K562 (cell line): ENCODE measurements around the gene TIFAB. TPM values are rescaled to one million over a fixed set of nuclear protein-coding genes. Genes with fewer than 3 reads are reported as not detected.

Experiments used
- ATAC-seq: fragments of 200-7000 bp; cut with Tn5 transposase; 3 replicates; pipeline ENCODE4 v1.9.1; 2020; ENCODE audit warnings: moderate library complexity
- BruUV-seq: library from RNA; stranded (reverse); fragments of 400-500 nt; replicated peaks from 2 replicates; lab custom pipeline; 2021; lab: Mats Ljungman, UMichigan
- CTCF ChIA-PET: fragments of 300-600 bp; formaldehyde crosslinking; extraction: SDS; loops from one replicate; lab custom pipeline; 2021; ENCODE audit warnings: low intra/inter-chr PET ratio; lab: Yijun Ruan, JAX
- POLR2A ChIA-PET: fragments of 300-600, 350-650 bp; sonication (Branson Sonifier 250); formaldehyde crosslinking; extraction: SDS; loops from one replicate; lab custom pipeline; 2021; ENCODE audit warnings: antibody characterized with exemption, inconsistent platforms; lab: Yijun Ruan, JAX
- DNase-seq, 4 experiments: peaks; one replicate each; pipeline versions ENCODE4 v3.0.0 to v3.0.0-alpha.2; 2011 to 2018; ENCODE audit warnings: low spot score in 3 of 4, mixed read lengths in 3 of 4; ENCODE audit errors: extremely low read depth in 1 of 4
- FAIRE-seq: peaks from 2 replicates; lab custom pipeline; 2011; peaks lifted over from hg19 to GRCh38; lab: Jason Lieb, UNC
- H2AFZ ChIP-seq: 2 replicates; pipeline ENCODE4 v1.6.0; 2011; ENCODE audit warnings: low read depth, low read length, control low read depth, inconsistent platforms
- H3K27ac ChIP-seq: fragments of 200-600 bp; 3 replicates; pipeline ENCODE4 v1.8.0; 2011; ENCODE audit warnings: low read depth, mild to moderate bottlenecking, control low read depth, inconsistent platforms, low read length, moderate library complexity, mixed read lengths; ENCODE audit errors: extremely low read depth
- H3K27me3 ChIP-seq, 2 experiments: fragments of 300-600 bp in 1 of 2; 2 replicates in 1 of 2; 3 replicates in 1 of 2; pipeline versions ENCODE4 v1.6.0 to v1.8.0; 2011; ENCODE audit warnings: inconsistent platforms in 2 of 2, low read length in 2 of 2, mild to moderate bottlenecking in 1 of 2, mixed read lengths in 1 of 2, moderate library complexity in 1 of 2; ENCODE audit not compliant: control insufficient read depth in 2 of 2, insufficient read depth in 2 of 2
- H3K36me3 ChIP-seq: fragments of 300-600 bp; 3 replicates; pipeline ENCODE4 v1.8.0; 2011; ENCODE audit warnings: mild to moderate bottlenecking, low read length, inconsistent platforms; ENCODE audit not compliant: control insufficient read depth, insufficient read depth
- H3K4me1 ChIP-seq, 2 experiments: fragments of 200-600 bp in 1 of 2; replicated peaks in 1 of 2; 2 replicates in 1 of 2; 3 replicates in 1 of 2; pipeline versions ENCODE4 v1.5.1 to v1.8.0; 2011; ENCODE audit warnings: inconsistent platforms in 2 of 2, low read length in 2 of 2, mild to moderate bottlenecking in 1 of 2, mixed read lengths in 1 of 2, moderate library complexity in 1 of 2; ENCODE audit not compliant: control insufficient read depth in 2 of 2, insufficient read depth in 2 of 2
- H3K4me2 ChIP-seq: 2 replicates; pipeline ENCODE4 v1.6.1; 2011; ENCODE audit warnings: low read length, control low read depth, inconsistent platforms, mixed read lengths; ENCODE audit not compliant: insufficient read depth
- H3K4me3 ChIP-seq: fragments of 200-600 bp; sonication (generic), shearing (Covaris generic); 2 replicates; pipeline ENCODE4 v1.5.1; 2016; ENCODE audit warnings: control low read depth, inconsistent platforms
- H3K79me2 ChIP-seq: fragments of 200-600 bp; 3 replicates; pipeline ENCODE4 v1.8.0; 2011; ENCODE audit warnings: low read length, inconsistent platforms; ENCODE audit not compliant: control insufficient read depth, insufficient read depth
- H3K9ac ChIP-seq, 2 experiments: 2 replicates each; pipeline versions ENCODE4 v1.6.0 to v1.6.1; 2011; ENCODE audit warnings: low read depth in 2 of 2, low read length in 2 of 2, control low read depth in 1 of 2, inconsistent platforms in 1 of 2, mild to moderate bottlenecking in 1 of 2, mixed read lengths in 1 of 2; ENCODE audit not compliant: insufficient read depth in 1 of 2
- H3K9me1 ChIP-seq: one replicate; pipeline ENCODE4 v1.6.0; 2011; ENCODE audit warnings: inconsistent platforms, mild to moderate bottlenecking, low read length, moderate library complexity; ENCODE audit not compliant: control insufficient read depth, insufficient read depth
- H3K9me3 ChIP-seq: replicated peaks from 2 replicates; pipeline ENCODE4 v1.5.1; 2011; ENCODE audit warnings: low read depth, low read length, inconsistent platforms; ENCODE audit not compliant: control insufficient read depth, insufficient read depth
- H4K20me1 ChIP-seq: replicated peaks from 2 replicates; pipeline ENCODE4 v1.6.1; 2011; ENCODE audit warnings: low read length, inconsistent platforms, mixed read lengths; ENCODE audit not compliant: control insufficient read depth, insufficient read depth
- ATF6 ChIP-seq: sonication (generic); formaldehyde crosslinking; IDR thresholded peaks from 2 replicates; pipeline ENCODE4 v1.4.0; 2020; ENCODE audit warnings: mild to moderate bottlenecking, missing genetic modification reagents
- JUN ChIP-seq, 2 experiments: sonication (generic) in 1 of 2; formaldehyde crosslinking in 1 of 2; IDR thresholded peaks; 2 replicates each; pipeline versions ENCODE4 v1.6.1 to v1.8.0; 2012 to 2022; ENCODE audit warnings: borderline replicate concordance in 2 of 2, mild to moderate bottlenecking in 2 of 2, improper control_type of control experiment in 1 of 2, low read depth in 1 of 2, low read length in 1 of 2, missing genetic modification reagents in 1 of 2
- NEUROD1 ChIP-seq: fragments of 150-350 bp; IDR thresholded peaks from 2 replicates; pipeline ENCODE4 v1.6.1; 2014; ENCODE audit warnings: borderline replicate concordance, low read length, low read depth; ENCODE audit not compliant: partially characterized antibody
- NFRKB ChIP-seq: fragments of 450-650 bp; IDR thresholded peaks from 2 replicates; pipeline ENCODE4 v1.6.1; 2016; ENCODE audit warnings: low read depth
- ZNF282 ChIP-seq: sonication (generic); formaldehyde crosslinking; IDR thresholded peaks from 2 replicates; pipeline ENCODE4 v1.8.1; 2023; ENCODE audit warnings: missing genetic modification reagents
- ZNF347 ChIP-seq: fragments of 450-650 bp; formaldehyde crosslinking; IDR thresholded peaks from 2 replicates; pipeline ENCODE4 v1.4.0; 2020; ENCODE audit warnings: low read depth, mild to moderate bottlenecking, moderate library complexity
- WGBS: fragments of 100-300 bp; shearing (Covaris generic); methylation state at CpG from one replicate; pipeline ENCODE4 v1.1.6; 2016; ENCODE audit warnings: low coverage, mixed read lengths; ENCODE audit not compliant: insufficient coverage; ENCODE audit errors: missing lambda C conversion rate; 5-methylcytosine and 5-hydroxymethylcytosine counted together
- in situ Hi-C: fragments of 300-500 bp; cut with MboI; formaldehyde crosslinking; loops from 4 replicates; pipeline ENCODE4 v1.15.0; 2018; ENCODE audit warnings: inconsistent platforms, mixed read lengths
- intact Hi-C: fragments of 100-400 bp; cut with micrococcal nuclease; formaldehyde crosslinking; loops from 2 replicates; pipeline ENCODE4 v1.14.2; 2022
- polyA plus RNA-seq, 8 experiments: library from polyadenylated mRNA; depleted of rRNA in 4 of 8; stranded (reverse) in 5 of 8; unstranded in 3 of 8; fragments of >200 nt; fragmentation: Nextera tagmentation in 2 of 8; fragmentation: Illumina TruSeq in 1 of 8; extraction: Ambion mirVana in 2 of 8; extraction: Trizol in 1 of 8; gene quantifications; 2 replicates each; pipeline versions ENCODE4 v1.2.1 to v1.2.3, GENCODE V29; 2011 to 2014; ENCODE audit warnings: inconsistent platforms in 1 of 8, missing spikeins in 1 of 8
- total RNA-seq, 7 experiments: library from RNA; depleted of rRNA in 6 of 7; stranded (reverse); fragments of >200 nt in 6 of 7; fragmentation: Illumina TruSeq in 2 of 7; extraction: Trizol in 2 of 7; gene quantifications; 2 replicates each; pipeline versions ENCODE4 v1.2.1 to v1.2.3, GENCODE V29; 2011 to 2021; ENCODE audit warnings: low replicate concordance in 1 of 7

TIFAB gene
- total and polyA plus RNA-seq, 9 of the 15 experiments (the other 6 are each of a cell fraction or from before 2014, with no cell fraction given) = not detected

- peaks cover 4 to 12% of the 10 kb centered on the region in 2 experiments; a peak in 3 of 5 replicates for H3K4me1 ChIP-seq
- FAIRE-seq (no peak), DNase-seq (no peak), ATAC-seq (no peak)
- H3K9ac ChIP-seq = no peak overlapping the region
- TF ChIP-seq JUN (IDR thresholded peaks at IDR 0.05; ENCODE audit: borderline replicate concordance, low read depth, low read length) (no peak), JUN (CRISPR knock-in tag; IDR thresholded peaks at IDR 0.05; ENCODE audit: borderline replicate concordance) (no peak), NEUROD1 (no peak), ATF6 (CRISPR knock-in tag) (no peak), ZNF347 (no peak), ZNF282 (no peak), NFRKB (no peak)
- no peak overlapping the region for H3K4me3 ChIP-seq
- H3K27ac ChIP-seq = no peak overlapping the region
- no peaks in the 10 kb centered on the region for H3K79me2 ChIP-seq
- intact Hi-C loops (no loop called here), in situ Hi-C loops (no loop called here)
- H3K4me2 ChIP-seq = no peak overlapping the region
- no peaks in the 10 kb centered on the region; the same call in 1 of the 2 replicates for H4K20me1 ChIP-seq
- no TSS peak for BruUV-seq
- H3K36me3 ChIP-seq = no peaks in the 10 kb centered on the region
- 19% methylated on average over 6 of the region's 6 CpGs for WGBS
- ChIA-PET POLR2A (no interaction called here), CTCF (no interaction called here)
- H3K9me3 ChIP-seq = no peaks in the 10 kb centered on the region
- H3K27me3 ChIP-seq = no peaks in the 10 kb centered on the region
- no peaks in the 10 kb centered on the region for H3K9me1 ChIP-seq
- H2AFZ ChIP-seq = no peak overlapping the region
Measured at GRCh38 chr5:135443161-135443960, 8.8 kb downstream of the TIFAB start.
